Effector CD4-positive, alpha-beta T cell (primary cell): Measurements from ENCODE around the gene SHC2.
"Not testable (repeated sequence)": the region's sequence is repeated elsewhere in the genome, so short reads cannot be mapped to it uniquely, and the experiment has no call there.

ENCODE experiments used
- DNase-seq: peaks from one replicate; pipeline ENCODE4 v3.0.0-alpha.2; 2020

The SHC2 gene

DNA sequence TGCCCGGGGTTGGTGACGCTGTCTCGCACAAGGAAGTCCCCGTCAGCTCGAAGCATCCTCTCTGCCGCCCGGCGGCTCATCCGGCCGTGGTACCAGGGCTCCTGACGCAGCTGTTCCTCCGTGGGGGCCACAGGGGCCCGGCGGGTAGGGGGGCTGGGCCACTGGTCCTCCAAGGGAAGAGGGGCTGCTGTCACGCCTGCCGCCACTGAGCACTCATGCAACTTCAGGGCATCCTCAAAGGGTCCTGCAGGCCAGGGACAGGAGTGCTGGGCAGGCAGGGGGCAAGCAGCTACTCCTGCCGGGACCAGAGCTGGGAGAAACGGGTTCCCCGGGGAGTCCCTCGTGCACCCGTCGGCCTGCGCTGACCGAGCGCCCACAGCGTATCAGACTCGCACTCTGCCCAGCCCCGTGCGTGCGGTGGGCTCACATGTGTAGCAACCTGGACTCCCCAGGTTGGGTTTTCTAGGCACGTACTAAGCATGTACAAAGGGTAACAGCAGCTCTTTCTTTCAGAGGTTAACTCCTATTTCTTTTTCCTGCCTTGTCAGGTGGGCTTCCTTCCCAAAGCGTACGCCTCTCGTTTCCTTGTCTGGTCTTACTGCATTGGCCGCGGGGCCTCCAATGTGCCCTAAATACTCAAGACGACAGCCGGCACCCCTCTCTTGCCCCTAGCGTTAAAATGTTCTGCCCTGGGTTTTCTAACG lies 38.5 kb downstream of the SHC2 start:
- no peak for DNase-seq

DNA sequence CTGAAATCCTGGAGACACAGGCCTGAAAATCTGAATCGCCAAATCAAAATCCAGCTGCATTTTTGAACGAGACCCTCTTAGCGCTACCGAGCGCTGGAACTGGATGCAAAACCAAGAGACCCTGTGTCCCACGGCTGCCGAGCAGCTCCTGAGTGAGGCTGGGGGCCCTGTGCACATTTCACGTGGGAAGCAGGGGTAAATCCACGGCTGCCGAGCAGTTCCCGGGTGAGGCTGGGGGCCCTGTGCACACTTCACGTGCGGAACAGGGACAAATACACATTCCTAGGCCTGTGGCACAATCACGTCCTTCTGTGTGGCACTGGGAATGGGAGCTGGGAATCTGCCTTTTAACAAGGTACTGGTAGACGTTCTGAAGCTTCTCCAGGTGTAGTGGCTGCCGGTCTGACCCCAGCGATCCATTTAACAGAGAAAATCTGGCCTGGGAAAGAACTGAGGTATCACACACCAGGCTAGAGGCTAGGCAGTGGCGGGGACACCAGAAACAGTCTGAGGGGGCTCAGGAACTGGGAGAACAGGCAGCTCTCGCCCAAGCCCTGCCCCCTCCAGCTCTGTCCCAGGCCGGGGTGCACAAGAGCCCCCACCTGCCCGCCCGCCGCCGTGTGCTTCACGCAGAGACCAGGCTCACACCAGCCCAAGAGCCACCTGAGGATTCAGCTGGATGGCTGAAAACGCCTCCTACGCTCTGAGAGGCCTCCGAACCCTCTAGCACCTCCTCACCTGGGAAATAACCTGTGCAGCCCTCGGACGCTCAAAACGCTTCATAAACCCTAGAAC lies 40.9 kb downstream of the SHC2 start:
- DNase-seq, result no peak

DNA sequence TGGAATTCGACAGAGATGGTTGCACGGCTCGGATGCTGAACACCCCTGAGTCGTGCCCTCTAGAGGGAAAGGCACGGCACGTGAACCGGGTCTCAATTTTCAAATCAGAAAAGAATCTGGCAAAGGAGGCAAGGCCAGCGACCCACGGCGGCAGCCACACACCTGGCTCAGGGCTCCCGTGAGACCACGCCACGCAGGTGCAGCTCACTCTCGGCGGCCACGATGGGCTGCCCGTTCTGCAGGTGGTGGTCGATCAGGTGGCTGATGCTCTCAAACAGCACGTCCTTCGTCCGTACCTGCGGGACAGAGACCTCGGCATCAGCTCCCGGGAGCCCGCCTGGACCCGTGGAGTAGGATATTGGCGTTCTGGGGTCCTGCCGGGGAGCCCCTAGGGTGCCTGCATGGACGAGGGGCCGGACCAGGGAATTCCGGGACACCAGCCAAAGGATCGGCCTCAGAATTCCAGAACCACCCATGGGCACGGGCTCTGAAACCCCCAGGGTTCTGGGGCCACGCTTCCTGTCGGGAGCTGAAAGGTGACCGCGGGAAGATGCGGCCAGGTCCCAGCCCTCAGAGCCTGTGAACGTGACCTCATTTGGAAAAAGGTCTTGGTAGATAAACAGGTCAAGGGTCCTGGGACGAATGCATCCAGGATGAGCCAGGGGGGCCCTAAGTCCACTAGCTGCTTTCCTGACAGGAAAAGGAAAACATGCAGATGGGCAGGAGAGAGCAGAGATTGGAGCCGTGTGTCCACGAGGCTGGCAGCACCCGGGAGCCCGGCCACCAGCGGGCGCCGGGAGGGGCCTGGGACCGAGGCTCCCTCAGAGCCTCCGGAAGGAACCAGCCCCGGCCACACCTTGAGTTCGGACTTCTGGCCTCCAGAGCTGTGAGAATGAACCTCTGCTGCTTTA lies 41.8 kb downstream of the SHC2 start:
- DNase-seq, result no peak

DNA sequence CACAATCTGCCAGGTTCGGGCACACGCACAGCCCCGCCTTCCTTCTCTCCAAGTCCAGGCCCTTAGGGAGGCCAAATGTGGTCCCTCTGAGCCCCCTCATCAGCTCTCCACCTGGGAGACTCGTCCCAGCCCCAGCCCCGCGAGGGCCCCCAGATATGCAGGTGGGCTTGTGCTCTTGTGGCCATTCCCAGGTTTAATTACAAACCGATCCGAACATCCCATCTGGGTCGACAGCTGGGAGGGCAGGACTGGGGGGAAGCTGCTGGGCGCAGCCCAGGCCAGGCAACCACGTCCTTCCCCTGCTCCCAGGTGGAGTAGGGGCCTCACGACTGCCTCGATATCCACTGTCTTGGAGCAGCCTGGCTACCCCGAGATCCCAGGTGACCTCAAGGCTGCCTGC lies 44.4 kb downstream of the SHC2 start:
- DNase-seq, result no peak

DNA sequence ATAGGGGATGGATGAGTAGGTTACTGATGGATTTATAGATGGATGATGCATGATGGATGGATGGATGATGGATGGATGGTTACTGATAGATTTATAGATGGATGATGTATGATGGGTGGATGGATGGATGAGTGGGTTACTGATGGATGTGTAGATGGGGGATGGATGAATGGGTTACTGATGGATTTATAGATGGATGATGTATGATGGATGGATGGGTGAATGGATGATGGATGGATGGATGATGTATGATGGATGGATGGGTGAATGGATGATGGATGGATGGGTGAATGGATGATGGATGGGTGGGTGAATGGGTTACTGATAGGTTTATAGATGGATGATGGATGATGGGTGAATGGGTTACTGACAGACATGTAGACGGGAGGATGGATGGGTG lies 45.5 kb downstream of the SHC2 start:
- DNase-seq, result no peak

DNA sequence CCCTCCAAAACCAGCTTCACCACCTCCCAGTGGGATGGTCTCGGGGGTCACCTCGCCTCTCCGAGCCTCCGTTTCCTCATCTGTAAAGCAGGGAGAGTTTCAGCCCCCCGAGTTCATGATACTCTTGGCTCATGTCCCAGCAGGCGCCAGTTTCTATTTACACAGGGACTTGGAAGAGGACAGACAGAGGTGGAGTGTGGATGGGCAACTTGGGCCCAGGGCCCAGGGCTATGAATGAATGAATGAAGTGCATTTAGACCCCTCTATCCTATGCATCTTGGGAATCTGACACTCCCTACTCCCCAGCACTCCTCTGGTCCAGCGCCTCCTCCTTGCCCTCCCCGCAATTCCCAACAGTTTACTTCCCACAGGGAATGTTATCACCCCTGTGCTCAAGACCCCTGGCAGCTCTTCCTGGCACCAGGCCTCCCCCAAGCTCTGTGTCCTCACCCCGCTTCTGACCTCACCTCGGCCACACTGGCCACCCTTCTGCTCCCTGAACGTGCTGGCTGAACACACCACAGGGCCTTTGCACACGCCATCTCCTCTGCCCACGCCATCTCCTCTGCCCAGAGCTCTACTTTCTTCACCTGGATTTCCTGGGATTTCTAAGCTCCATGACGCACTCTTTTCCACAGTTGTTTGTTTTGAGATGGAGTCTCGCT lies 46.9 kb downstream of the SHC2 start:
- DNase-seq, result no peak

DNA sequence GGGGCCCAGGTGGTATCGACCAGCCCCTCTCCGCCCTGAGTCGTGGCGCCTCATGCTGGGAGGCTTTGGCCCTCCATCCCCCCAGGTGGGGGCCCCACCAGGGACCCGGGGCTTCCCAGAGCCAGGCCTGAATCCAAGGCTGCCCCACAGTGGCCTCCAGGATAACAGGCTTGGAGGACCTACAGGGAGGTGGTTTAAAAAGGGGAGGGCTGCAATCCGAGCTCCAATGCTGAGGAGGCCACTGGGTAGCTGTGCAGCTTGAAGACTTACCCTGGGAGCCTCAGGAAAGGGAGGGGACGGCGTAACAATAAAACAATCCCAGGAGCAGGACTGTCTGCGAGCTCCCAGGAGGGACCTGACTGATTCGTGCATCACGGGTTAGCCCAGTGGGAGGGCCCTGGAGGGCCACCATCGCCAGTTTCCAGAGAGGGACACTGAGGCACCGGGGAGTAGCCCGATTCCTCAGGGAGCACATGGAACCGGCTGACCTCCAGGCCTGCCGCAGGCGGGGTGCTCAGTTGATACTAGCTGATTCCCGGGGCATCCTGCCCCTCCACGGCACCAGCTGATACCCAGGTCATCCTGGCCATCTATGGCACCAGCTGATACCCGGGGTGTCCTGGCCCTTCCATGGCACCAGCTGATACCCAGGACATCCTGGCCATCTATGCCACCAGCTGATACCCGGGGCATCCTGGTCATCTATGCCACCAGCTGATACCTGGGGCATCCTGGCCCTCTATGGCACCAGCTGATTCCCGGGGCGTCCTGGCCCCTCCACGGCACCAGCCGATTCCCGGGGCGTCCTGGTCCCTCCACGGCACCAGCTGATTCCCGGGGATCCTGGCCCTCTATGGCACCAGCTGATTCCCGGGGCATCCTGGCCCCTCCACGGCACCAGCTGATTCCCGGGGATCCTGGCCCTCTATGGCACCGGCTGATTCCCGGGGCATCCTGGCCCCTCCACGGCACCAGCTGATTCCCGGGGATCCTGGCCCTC lies 48.2 kb downstream of the SHC2 start:
- DNase-seq, result no peak

DNA sequence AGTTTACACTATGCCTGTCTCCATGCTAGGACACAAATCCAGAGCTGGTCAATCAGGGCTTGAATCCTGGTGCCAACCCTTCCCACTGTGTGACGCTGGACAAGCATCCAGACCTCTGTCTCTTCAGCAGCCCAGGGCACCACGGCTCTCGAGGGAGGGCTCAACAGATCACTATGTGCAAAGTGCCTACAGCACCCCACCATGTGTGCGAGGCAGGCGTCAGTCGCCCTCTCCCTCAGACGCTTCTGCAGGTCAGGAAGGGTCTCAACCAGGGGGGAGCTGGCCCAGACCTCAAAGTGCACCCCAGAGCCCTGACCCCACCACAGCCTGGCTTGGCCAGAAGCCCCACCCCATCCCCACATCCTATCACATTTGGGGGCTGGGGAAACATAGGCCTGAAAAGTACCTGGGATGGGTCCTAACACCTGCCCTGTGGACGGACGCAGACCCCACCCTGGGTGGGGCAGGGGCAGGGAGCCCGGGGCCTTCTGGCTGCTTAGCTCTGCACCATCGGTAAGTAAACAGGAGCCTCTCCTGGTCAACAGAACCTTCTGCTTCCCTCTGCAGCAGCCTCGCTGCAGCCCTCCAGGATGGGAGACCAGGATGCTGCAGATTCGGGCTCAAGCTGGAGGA lies 49.0 kb downstream of the SHC2 start:
- DNase-seq, result no peak

DNA sequence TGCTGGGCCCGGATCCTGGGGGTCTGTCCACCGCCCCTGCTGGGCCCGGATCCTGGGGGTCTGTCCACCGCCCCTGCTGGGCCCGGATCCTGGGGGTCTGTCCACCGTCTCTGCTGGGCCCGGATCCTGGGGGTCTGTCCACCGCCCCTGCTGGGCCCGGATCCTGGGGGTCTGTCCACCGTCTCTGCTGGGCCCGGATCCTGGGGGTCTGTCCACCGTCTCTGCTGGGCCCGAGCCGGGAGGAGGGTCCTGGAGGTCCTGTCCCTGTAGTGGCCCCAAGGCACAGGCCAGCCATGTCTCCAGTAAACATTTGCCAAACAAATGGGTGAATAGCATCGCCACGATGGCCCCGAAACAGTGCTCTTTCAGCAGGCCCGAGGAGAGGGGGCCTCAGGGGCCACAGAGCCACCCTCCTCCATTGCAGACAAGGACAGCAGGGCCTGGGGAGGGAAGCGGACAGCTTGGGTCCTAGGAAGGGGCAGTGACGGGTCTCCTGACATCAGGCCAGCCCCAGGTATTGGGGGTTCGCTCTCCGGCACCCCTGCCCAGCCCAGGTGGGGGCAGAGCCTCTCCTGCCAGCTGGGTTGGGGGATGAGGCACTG lies 49.6 kb downstream of the SHC2 start:
- DNase-seq, result not testable (repeated sequence)

DNA sequence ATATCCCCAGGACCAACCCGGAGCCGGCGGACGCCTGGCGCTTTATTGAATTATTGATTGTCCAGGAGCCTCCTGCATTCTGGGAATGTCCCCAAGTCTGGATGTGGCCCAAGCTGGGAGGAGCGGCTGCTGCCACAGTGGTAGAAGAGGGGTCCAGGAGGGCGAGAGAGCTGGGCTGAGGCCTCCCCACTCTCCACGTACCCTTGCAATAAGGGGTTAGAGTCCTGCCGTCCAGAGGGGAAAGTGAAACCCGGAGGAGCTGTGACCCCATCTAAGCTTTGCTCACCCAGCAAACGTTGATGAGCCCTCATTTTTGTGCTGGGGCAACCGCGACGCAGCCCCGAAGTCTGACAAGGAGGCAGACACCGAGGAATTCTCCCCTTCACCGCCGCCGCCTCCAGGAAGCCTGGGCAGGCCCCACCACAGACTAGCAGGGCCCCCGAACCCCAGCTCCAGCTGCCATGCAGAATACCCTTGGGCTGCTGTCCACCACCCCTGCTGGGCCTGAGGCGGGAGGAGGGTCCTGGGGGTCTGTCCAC lies 50.5 kb downstream of the SHC2 start:
- no peak for DNase-seq

DNA sequence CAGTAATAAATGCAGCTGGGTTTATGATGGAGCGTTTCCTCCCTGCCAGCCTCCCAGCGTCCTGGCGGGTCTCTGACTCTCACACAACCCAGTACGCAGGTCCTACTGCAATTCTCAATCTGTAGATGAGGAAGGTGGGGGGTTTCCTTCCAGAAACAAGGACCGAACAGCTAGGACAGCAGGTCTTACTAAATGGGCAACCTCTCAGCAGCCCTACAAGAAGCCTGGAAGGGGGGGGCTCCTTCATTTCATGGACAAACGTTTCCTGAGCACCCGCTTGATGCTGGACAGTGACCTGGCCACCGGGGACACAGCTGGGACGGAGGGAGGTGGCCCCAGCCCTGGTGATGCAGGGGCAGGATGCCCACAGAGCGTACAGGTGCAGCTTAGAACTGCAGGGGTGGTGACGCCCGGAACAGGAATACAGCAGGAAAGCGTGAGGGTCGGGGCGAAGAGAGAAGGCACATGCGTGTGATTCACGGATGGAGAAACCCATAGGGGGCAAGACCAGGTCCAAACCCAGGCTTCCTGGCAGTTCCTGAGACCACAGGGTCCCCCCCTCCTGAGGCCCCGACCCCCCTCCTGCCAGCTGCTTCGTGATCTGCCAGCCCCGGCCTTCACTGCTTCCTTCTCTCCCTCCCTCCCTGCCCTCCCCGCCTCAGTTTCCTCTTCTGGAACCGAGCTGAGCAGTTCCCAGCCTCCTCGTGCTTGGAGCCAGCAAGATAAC lies 51.2 kb downstream of the SHC2 start:
- DNase-seq, result no peak

DNA sequence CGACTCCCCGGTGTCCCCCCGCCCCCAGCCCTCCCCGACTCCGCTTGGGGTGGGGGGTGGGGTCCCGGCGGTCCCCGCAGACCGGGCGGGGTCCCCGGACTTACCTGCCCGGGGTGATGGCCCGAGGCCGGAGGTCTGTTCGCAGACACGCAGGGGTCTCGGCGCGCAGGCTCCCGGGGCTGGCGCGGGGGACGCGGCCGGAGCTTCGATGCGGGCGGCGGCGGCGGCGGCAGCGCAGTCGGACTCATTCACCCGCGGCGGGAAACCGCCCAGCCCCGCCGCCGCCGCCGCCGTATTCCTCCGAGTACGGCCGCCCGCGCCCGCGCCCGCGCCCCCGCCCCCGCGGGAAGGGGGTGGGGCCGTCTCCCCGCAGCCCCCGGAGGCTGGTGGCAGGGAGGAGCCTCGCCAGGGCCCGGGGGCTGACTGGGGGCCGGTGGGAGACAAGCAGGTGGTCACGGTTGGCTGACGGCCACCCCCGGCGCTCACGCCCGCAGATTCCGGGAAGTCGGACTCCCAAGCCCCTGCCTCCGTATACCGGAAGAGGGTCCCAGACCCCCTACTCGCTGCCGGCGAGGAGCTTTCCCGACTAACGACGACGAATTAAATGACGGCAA lies 51.8 kb downstream of the SHC2 start, which contains the start of gene C2CD4C:
Gene C2CD4C (minus strand): TSS at position 246 of the 614 bp plus-strand sequence. CDS start 786 bp downstream, outside the sequence.
- no peak for DNase-seq

DNA sequence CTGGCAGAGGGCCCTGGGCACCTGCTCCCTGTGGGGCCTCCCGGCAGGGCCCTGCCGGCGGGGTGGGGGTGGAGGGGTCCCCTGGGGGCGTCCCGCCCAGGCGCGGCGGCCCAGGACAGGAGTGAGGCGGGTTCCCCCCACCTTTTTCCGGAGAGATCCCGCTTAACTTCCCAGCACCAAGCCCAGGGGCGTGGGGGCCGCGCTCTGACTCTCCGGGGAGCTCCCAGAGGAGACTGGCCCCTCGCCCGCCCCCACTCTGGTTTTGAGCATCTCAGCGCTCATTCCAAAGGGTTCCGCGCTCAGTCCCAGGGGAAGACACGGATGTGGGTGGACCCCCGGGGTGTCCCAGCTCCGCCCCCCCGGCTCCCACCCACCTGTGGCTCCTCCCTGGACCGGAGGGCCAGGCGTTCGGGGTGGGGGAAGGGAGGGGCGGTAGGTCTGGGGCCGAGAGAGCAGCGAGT lies 52.4 kb downstream of the SHC2 start:
- DNase-seq, result no peak

DNA sequence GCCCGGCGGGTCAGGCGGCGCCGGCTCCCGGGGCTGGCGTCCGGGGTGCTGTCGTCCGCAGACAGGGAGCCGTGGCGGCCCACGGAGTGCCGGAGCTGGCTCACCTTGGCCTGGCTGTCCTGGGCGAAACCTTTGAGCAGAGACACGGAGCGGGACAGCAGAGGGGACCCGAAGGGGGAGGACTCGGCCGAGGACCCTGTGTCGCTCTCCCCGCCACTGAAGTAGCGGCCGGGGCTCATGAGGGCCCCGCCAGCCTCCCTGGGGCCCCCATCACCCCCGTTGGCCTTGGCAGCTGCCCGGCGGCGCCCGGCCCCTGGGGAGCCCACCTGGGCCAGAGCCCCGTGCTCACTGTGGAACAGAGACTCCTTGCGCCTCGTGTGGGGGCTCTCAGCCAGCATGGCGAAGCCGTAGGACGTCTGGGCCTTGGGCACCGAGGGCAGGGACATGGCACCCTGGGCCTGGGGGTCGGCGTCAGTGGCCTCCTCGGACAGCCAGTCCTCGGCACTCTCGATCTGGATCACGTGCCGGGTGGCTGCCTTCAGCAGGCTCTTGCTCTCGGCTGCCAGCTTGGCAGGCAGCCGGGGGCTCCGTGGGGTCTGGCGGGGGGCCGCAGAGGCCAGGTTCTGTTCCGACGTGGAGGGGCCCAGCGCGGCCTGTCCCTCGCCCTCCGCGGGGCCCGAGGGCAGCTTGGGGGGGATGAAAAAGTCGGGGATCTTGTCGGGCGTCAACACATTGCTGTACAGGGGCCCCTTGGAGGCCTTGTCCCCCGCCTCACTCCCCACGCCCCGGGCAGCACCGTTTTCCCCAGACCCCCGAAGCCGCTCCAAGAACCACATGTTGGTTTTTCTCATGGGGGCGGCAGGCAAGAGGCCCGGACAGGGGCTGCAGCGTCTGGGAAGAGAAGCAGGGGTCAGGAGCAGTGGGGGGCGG lies 53.1 kb downstream of the SHC2 start:
- DNase-seq, result no peak

DNA sequence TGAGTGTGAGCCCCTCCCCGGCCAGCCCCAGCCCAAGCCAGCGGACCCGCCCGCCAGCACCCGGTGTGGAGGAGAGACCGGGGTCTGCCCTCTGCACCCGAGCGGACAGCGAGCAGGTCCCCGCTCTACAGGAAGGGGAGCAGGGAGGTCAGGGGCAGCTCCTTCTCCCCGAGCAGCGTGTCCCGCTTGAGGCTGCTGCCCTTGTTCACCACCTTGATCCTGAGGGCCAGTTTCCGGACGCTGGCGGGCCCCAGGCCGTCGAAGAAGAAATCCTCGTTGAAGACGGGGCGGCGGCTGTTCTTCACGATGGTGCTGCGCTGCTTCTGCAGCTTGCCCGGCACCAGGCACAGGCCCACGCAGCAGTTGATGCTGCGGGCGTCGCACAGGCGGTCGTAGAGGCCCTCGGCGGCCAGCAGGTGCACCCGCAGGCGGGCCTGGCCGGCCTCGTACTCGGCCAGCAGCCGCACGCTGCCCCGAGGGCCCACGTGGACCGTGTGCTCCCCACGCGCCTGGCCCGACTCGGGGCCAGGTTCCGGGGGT lies 53.8 kb downstream of the SHC2 start:
- no peak for DNase-seq

DNA sequence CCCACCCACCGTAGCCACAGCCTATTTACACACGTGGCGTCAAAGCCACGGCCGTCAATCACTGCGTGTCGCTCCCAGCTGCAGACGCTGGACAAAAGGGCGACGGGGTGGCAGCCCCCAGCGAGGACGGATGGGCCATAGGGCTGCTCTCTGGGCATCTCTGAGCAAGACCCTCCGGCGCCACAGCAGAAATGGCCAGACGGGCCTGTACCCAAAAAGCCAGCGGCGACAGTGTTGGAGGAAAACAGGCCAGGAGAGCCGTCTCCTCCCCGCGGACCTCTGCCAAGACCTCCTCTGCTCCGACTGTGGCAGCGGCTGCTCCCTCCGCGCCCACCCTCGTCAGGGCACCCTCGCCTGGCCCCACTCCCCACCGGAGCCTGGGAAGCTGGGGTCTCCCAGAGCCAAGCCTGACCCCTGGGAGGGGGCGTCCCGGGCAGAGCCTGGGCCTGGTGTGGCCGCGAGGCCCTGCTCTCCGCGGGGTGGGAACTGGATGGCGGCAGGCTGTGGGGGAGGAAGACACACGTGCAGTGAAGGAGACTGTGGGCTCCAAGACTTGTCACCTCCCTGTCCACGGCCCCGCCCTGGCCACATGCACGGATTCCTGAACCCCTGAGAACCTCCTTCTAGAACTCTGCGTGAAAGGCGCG lies 54.6 kb downstream of the SHC2 start:
- DNase-seq, result no peak
